Esophagus squamous epithelium (tissue), 4 donors: ENCODE data around the gene CNTNAP2.

Experiments used
- POLR2A ChIP-seq, 4 donors: fragments of 450-650 bp; IDR thresholded peaks; one replicate each; pipeline ENCODE4 v1.6.1; 2017; ENCODE audit warnings: antibody characterized with exemption in 4 of 4, mild to moderate bottlenecking in 4 of 4, moderate library complexity in 3 of 4
- TF ChIP-seq, protein P1 (sequence below), 6 experiments: fragments of 450-650 bp in 4 of 6; fragments of 200-600 bp in 2 of 6; sonication (generic) in 2 of 6; IDR thresholded peaks; one replicate each; pipeline ENCODE4 v1.5.1; 2016 to 2019; ENCODE audit warnings: antibody characterized with exemption in 6 of 6, mild to moderate bottlenecking in 4 of 6, moderate library complexity in 4 of 6

DNA sequence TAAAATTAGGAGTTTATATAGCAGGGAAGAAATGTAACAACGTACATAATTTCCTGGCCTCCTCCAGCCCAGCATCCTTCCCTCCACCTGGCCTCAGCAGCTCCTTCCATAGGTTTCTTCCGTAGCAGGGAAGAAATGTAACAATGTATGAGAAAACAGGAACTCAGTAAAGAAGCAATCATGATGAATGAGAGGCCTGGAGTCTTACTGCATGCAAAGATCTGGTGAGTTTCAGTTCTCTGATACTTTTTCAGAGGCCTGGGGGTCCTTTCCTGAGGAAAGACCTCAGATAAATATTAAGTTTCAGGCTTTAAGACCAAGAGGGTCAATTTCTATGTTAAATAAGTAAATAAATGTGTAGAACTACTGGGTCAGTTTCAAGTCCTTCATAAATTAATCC lies 2318.3 kb downstream of the CNTNAP2 start:
- TF ChIP-seq, protein P1, sequence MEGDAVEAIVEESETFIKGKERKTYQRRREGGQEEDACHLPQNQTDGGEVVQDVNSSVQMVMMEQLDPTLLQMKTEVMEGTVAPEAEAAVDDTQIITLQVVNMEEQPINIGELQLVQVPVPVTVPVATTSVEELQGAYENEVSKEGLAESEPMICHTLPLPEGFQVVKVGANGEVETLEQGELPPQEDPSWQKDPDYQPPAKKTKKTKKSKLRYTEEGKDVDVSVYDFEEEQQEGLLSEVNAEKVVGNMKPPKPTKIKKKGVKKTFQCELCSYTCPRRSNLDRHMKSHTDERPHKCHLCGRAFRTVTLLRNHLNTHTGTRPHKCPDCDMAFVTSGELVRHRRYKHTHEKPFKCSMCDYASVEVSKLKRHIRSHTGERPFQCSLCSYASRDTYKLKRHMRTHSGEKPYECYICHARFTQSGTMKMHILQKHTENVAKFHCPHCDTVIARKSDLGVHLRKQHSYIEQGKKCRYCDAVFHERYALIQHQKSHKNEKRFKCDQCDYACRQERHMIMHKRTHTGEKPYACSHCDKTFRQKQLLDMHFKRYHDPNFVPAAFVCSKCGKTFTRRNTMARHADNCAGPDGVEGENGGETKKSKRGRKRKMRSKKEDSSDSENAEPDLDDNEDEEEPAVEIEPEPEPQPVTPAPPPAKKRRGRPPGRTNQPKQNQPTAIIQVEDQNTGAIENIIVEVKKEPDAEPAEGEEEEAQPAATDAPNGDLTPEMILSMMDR (IDR thresholded peaks at IDR 0.05), result no peak
- TF ChIP-seq POLR2A (IDR thresholded peaks at IDR 0.05), result no peak
